HFFc6 (cell line): Measurements from ENCODE around the gene MARCHF3. TPM values are rescaled to one million over a fixed set of nuclear protein-coding genes. Genes with fewer than 3 reads are reported as not detected.

ENCODE experiments used
- DNase-seq: peaks from one replicate; pipeline ENCODE4 v3.0.0-alpha.2; 2018
- H3K27ac Mint-ChIP-seq: 2 replicates; pipeline ENCODE4 v1.8.0; 2020; ENCODE audit warnings: mild to moderate bottlenecking, mixed read lengths
- H3K27me3 Mint-ChIP-seq: 2 replicates; pipeline ENCODE4 v1.8.0; 2021; ENCODE audit warnings: mild to moderate bottlenecking, moderate library complexity, mixed read lengths; ENCODE audit not compliant: insufficient read depth
- H3K36me3 Mint-ChIP-seq: 2 replicates; pipeline ENCODE4 v1.8.0; 2021; ENCODE audit warnings: low read depth, mixed read lengths
- H3K4me1 Mint-ChIP-seq: 2 replicates; pipeline ENCODE4 v1.8.0; 2020; ENCODE audit warnings: low read depth, mixed read lengths
- H3K4me3 Mint-ChIP-seq: 2 replicates; pipeline ENCODE4 v1.8.0; 2020; ENCODE audit warnings: mild to moderate bottlenecking, moderate library complexity, mixed read lengths
- H3K9me3 Mint-ChIP-seq: 2 replicates; pipeline ENCODE4 v1.8.0; 2020; ENCODE audit warnings: mild to moderate bottlenecking, mixed read lengths
- long read RNA-seq: library from polyadenylated mRNA; unstranded; transcript quantifications from one replicate; pipeline ENCODE4 v2.0.0, GENCODE V29; 2019
- total RNA-seq, 6 experiments: library from RNA; stranded (reverse); fragmentation: NEBNext Ultra II Directional; extraction: Animal tissue kit (Norgen Biotek cat#: 25700); gene quantifications; 2 replicates in 1 of 6; 3 replicates in 5 of 6; pipeline ENCODE4 v1.2.3, GENCODE V29; 2021
- TF ChIP-seq, protein P1 (sequence below): fragments of 200-600 bp; sonication (generic); IDR thresholded peaks from 2 replicates; pipeline ENCODE4 v1.5.0; 2021; ENCODE audit warnings: antibody characterized with exemption, mild to moderate bottlenecking

The MARCHF3 gene, protein sequence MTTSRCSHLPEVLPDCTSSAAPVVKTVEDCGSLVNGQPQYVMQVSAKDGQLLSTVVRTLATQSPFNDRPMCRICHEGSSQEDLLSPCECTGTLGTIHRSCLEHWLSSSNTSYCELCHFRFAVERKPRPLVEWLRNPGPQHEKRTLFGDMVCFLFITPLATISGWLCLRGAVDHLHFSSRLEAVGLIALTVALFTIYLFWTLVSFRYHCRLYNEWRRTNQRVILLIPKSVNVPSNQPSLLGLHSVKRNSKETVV
- 10 to 100 TPM; 12.3 to 17.8 (median 13.3) TPM for total RNA-seq
- long read RNA-seq, full-length matches to known transcripts, result 6 of 7 reads
- long read RNA-seq, partial matches to known transcripts, result 0 of 7 reads
- long read RNA-seq, other reads (novel, unspliced or antisense), result 1 of 7 reads

DNA sequence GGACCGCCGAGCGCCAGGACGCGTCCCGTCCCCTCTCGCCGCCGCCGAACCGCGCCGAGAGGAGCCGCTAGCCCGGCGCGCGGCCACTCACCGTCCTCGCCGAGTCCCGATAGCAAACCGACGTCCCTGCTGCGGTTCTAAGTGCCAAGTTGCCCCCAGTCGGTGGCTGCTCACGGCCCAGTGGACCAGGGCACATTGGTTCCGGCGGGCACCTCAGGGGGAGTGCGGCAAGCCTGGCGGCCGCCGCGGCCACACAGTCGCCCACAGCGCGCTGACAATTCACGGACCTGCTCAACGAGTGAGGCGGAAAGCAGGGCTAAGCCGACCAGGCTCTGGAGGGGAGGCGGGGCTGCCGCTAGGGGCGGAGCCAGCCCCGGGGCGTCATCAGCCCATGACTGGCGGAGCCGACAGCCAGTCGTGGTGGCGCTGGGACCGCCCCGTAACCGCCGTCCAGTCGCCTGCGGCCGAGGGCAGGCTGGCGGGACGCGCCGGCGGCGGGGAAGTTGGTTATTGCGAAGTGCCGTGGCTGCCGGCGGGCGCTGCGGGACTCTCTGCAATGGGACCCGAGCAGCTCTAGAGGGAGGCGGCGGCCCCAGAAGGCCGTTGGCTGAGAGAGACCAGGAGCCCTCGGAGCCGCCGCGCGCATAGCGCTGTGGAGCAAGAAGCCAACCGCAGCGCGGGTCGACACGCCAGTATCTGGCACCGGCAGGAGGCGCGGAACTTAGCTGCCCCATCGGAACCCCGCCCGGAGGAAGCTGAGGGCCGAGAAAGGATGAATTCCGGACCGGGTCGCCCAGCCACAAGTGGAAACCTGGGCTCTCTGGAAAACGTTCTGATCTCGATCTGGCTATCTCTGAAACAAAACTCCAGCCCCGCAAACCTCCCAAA is at the start of gene MARCHF3:
TSS of gene MARCHF3 (minus strand) at position 300 of the 888 bp plus-strand sequence. CDS start 112,387 bp downstream, outside the sequence.
- Mint-ChIP-seq H3K27ac (peak within 1 kb of the TSS; percentile 78), H3K27me3 (no peaks in the 10 kb centered on the region), H3K9me3 (no peaks in the 10 kb centered on the region), H3K4me1 (peaks cover 50% of the 10 kb centered on the region), H3K4me3 (peak within 1 kb of the TSS; percentile 87), H3K36me3 (no peaks in the 10 kb centered on the region)
- peak; percentile 94 for DNase-seq
- TF ChIP-seq, protein P1, sequence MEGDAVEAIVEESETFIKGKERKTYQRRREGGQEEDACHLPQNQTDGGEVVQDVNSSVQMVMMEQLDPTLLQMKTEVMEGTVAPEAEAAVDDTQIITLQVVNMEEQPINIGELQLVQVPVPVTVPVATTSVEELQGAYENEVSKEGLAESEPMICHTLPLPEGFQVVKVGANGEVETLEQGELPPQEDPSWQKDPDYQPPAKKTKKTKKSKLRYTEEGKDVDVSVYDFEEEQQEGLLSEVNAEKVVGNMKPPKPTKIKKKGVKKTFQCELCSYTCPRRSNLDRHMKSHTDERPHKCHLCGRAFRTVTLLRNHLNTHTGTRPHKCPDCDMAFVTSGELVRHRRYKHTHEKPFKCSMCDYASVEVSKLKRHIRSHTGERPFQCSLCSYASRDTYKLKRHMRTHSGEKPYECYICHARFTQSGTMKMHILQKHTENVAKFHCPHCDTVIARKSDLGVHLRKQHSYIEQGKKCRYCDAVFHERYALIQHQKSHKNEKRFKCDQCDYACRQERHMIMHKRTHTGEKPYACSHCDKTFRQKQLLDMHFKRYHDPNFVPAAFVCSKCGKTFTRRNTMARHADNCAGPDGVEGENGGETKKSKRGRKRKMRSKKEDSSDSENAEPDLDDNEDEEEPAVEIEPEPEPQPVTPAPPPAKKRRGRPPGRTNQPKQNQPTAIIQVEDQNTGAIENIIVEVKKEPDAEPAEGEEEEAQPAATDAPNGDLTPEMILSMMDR, result peak; percentile 67; the same call in 1 of the 2 replicates

DNA sequence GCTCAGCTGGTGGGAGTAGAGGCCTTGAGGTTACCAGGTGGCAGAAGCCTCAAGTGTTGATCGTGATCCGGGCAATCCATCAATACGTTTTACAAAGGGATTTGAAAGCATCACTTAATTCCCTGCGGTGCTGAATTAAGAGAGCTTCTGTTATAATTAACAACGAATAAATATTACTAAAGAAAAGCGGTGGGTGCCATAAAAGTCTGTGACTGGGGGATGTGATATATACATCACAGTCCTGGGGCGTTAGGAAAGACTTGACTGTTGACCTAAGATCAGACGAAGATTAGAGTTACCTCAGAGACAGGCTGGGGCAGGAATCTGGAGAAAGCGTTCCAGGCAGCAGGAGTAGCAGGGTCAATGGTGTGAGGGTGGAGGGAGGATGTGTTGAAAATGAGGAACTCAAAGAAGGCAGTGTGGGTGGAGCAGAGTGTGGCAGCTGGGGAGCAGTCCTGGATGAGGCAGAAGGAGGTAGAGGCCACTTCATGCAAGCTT is 49.7 kb upstream of the MARCHF3 start:
- no peak overlapping the region for H3K4me3 Mint-ChIP-seq
- H3K27me3 Mint-ChIP-seq, result peaks cover 1% of the 10 kb centered on the region; the same call in 1 of the 2 replicates
- H3K36me3 Mint-ChIP-seq, result no peaks in the 10 kb centered on the region
- DNase-seq, result no peak
- TF ChIP-seq, protein P1, result no peak
- H3K4me1 Mint-ChIP-seq, result peaks cover 21% of the 10 kb centered on the region
- H3K27ac Mint-ChIP-seq, result no peak overlapping the region
- H3K9me3 Mint-ChIP-seq, result no peaks in the 10 kb centered on the region

DNA sequence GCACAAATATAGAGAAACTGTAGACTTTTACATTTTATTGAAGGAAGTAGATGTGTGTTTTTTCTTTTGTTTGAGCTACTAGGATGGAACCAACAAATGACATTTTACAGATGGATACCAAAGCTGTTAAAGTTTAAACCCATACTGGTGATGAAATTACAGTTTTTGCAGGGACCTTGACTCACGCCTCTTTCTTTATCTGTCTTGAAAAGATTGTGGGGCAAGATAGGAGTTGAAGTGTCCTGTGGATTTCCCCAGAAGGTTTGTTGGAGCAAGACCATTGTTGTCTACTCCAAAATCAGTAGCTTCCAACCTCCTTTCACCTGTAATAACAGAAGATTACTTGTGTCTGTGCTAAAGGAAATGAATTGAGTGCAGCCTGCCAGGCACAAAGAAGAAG is 47.0 kb upstream of the MARCHF3 start:
- no peak overlapping the region for H3K27ac Mint-ChIP-seq

DNA sequence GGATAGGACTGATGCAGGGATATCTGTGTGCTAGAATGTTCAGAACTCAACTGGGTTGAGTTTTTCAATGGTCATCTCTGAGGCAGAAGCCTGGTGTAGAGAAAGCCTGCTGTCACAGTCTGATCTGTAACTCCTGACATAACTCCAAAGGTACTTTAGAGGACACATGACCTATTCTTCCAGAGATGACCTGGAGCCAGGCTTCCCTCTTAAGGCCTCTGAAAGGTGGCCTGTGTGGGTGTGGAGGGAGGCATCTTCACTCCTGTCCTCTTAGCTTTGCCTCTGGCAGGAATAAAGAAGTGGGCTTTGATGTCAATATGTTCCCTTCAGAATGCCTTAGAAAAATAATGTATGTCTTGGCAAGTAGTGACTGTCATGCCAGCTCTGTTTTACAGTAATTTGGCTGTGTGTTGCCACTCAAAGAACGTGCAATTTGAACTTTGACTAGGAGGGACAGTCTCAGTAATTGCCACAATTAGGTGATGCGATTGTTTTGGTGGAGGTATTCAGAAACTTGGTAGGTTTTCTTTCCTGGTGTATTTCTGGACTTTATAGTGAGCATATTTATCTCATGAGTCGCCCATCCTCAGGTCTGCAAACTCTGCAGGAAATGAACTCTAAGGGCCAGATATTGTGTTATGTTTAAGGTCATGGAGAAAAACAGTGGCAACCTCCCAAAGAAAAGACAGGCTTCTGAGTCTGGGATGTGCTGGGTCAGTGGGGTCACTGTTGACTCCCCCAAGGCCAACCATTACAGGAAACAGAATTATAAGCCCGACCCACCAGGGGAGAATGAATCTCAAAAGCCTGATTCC is 46.2 kb upstream of the MARCHF3 start:
- H3K36me3 Mint-ChIP-seq, result no peaks in the 10 kb centered on the region
- TF ChIP-seq, protein P1, result no peak
- DNase-seq, result no peak
- no peak overlapping the region for H3K4me3 Mint-ChIP-seq
- no peak overlapping the region for H3K27ac Mint-ChIP-seq
- H3K4me1 Mint-ChIP-seq, result peaks cover 21% of the 10 kb centered on the region
- no peaks in the 10 kb centered on the region for H3K9me3 Mint-ChIP-seq
- H3K27me3 Mint-ChIP-seq, result peaks cover 1% of the 10 kb centered on the region; the same call in 1 of the 2 replicates

More for the DNA sequence above, 47.0 kb upstream of the MARCHF3 start:
- DNase-seq, result no peak
- TF ChIP-seq, protein P1, result no peak
- Mint-ChIP-seq H3K9me3 (no peaks in the 10 kb centered on the region), H3K4me3 (no peak overlapping the region), H3K4me1 (peaks cover 21% of the 10 kb centered on the region), H3K36me3 (no peaks in the 10 kb centered on the region), H3K27me3 (peaks cover 1% of the 10 kb centered on the region; the same call in 1 of the 2 replicates)

DNA sequence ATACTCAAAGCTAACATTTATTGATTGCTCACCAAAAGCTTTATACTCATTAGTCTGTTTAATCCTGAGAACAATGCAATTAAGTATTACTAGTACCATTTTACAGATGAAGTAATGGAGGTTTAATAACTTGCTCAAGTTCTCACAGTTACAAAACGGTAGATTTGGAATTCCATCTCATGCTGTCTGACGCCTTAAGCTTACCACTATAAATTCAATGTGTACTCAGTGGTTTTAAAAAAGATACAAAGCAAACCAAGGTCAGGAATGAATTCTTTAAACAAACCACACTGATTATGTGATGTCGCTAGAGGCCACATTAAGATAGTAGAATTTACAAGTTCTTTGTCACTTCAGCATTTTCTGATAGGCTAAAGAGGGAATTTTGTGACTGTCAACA is 44.1 kb upstream of the MARCHF3 start:
- Mint-ChIP-seq H3K27ac (no peak overlapping the region), H3K4me1 (peaks cover 16% of the 10 kb centered on the region), H3K36me3 (no peaks in the 10 kb centered on the region), H3K4me3 (no peak overlapping the region), H3K9me3 (no peaks in the 10 kb centered on the region), H3K27me3 (no peaks in the 10 kb centered on the region)
- no peak for DNase-seq
- TF ChIP-seq, protein P1, result no peak
